IMR-90 (cell line): ENCODE results near the gene SKIC8. TPM values are rescaled to one million over a fixed set of nuclear protein-coding genes. Genes with fewer than 3 reads are reported as not detected.

Experiments
- ATAC-seq: fragments of 200-7000 bp; cut with Tn5 transposase; 2 replicates; pipeline ENCODE4 v1.9.1; 2020; ENCODE audit warnings: low read depth, mild to moderate bottlenecking, moderate library complexity
- BruUV-seq: library from RNA; stranded (reverse); fragments of 400-500 nt; replicated peaks from 2 replicates; lab custom pipeline; 2021; lab: Mats Ljungman, UMichigan
- CTCF ChIA-PET: fragments of 300-600 bp; formaldehyde crosslinking; extraction: SDS; loops from one replicate; lab custom pipeline; 2021; ENCODE audit warnings: antibody characterized with exemption; lab: Yijun Ruan, JAX
- POLR2A ChIA-PET: fragments of 300-600 bp; sonication (Branson Sonifier 250); formaldehyde crosslinking; loops from one replicate; lab custom pipeline; 2022; ENCODE audit warnings: antibody characterized with exemption; ENCODE audit not compliant: unreplicated experiment; lab: Charles Lee
- DNase-seq: peaks from one replicate; pipeline ENCODE4 v3.0.0; 2013
- H2AFZ ChIP-seq: replicated peaks from 2 replicates; pipeline ENCODE3; 2013; ENCODE audit warnings: low read length, mild to moderate bottlenecking; ENCODE audit not compliant: poor library complexity
- H2AK5ac ChIP-seq: 2 replicates; pipeline ENCODE4 v1.6.1; 2013; ENCODE audit warnings: low read depth, low read length, inconsistent platforms
- H2AK9ac ChIP-seq: replicated peaks from 2 replicates; pipeline ENCODE3; 2013; ENCODE audit warnings: mild to moderate bottlenecking, low read depth, low read length, moderate library complexity; ENCODE audit not compliant: poor library complexity
- H2BK120ac ChIP-seq: 2 replicates; pipeline ENCODE4 v1.6.1; 2013; ENCODE audit warnings: low read depth, low read length, inconsistent platforms
- H2BK15ac ChIP-seq: 3 replicates; pipeline ENCODE4 v1.6.1; 2013; ENCODE audit warnings: low read depth, low read length, inconsistent platforms
- H2BK20ac ChIP-seq: 2 replicates; pipeline ENCODE4 v1.6.1; 2013; ENCODE audit warnings: low read depth, mild to moderate bottlenecking, inconsistent platforms, low read length, moderate library complexity
- H2BK5ac ChIP-seq: 2 replicates; pipeline ENCODE4 v1.6.1; 2013; ENCODE audit warnings: mild to moderate bottlenecking, low read depth, low read length, inconsistent platforms; ENCODE audit not compliant: poor library complexity, severe bottlenecking
- H3K14ac ChIP-seq: replicated peaks from 2 replicates; pipeline ENCODE4 v1.6.1; 2013; ENCODE audit warnings: low read depth, low read length, inconsistent platforms
- H3K18ac ChIP-seq: 2 replicates; pipeline ENCODE4 v1.6.1; 2013; ENCODE audit warnings: low read depth, low read length, control low read depth
- H3K23ac ChIP-seq: 2 replicates; pipeline ENCODE4 v1.6.1; 2013; ENCODE audit warnings: low read depth, low read length, inconsistent platforms
- H3K27ac ChIP-seq: 2 replicates; pipeline ENCODE4 v1.5.1; 2013; ENCODE audit warnings: mild to moderate bottlenecking, control low read depth, low read length; ENCODE audit not compliant: insufficient read depth
- H3K27me3 ChIP-seq: 2 replicates; pipeline ENCODE4 v1.6.1; 2013; ENCODE audit warnings: low read length; ENCODE audit not compliant: control insufficient read depth, insufficient read depth
- H3K36me3 ChIP-seq: 2 replicates; pipeline ENCODE4 v1.6.1; 2013; ENCODE audit warnings: low read length, mixed read lengths; ENCODE audit not compliant: control insufficient read depth, insufficient read depth
- H3K4ac ChIP-seq: 2 replicates; pipeline ENCODE4 v1.6.1; 2013; ENCODE audit warnings: low read depth, low read length, inconsistent platforms
- H3K4me1 ChIP-seq: 2 replicates; pipeline ENCODE4 v1.6.1; 2013; ENCODE audit warnings: low read length, mixed read lengths; ENCODE audit not compliant: control insufficient read depth, insufficient read depth
- H3K4me2 ChIP-seq: 2 replicates; pipeline ENCODE4 v1.6.1; 2013; ENCODE audit warnings: low read depth, mild to moderate bottlenecking, control low read depth, low read length, moderate library complexity
- H3K4me3 ChIP-seq: 2 replicates; pipeline ENCODE4 v1.5.1; 2013; ENCODE audit warnings: low read depth, mild to moderate bottlenecking, control low read depth, low read length, moderate library complexity; ENCODE audit not compliant: insufficient read depth
- H3K56ac ChIP-seq: 2 replicates; pipeline ENCODE4 v1.6.1; 2013; ENCODE audit warnings: low read length, inconsistent platforms; ENCODE audit not compliant: insufficient read depth; ENCODE audit errors: extremely low read depth
- H3K79me1 ChIP-seq, 2 experiments: 2 replicates each; pipeline ENCODE4 v1.6.1; 2013; ENCODE audit warnings: low read length in 2 of 2, inconsistent platforms in 1 of 2, low read depth in 1 of 2
- H3K9ac ChIP-seq: 2 replicates; pipeline ENCODE4 v1.6.1; 2013; ENCODE audit warnings: low read depth, low read length, control low read depth
- H3K9me1 ChIP-seq: 2 replicates; pipeline ENCODE4 v1.6.1; 2013; ENCODE audit warnings: low read length, inconsistent platforms; ENCODE audit not compliant: insufficient read depth
- H3K9me3 ChIP-seq: 2 replicates; pipeline ENCODE4 v1.6.1; 2013; ENCODE audit warnings: low read length; ENCODE audit not compliant: control insufficient read depth, insufficient read depth
- H4K20me1 ChIP-seq: 2 replicates; pipeline ENCODE4 v1.6.1; 2013; ENCODE audit warnings: low read length, inconsistent platforms; ENCODE audit not compliant: insufficient read depth
- H4K5ac ChIP-seq: 2 replicates; pipeline ENCODE4 v1.6.1; 2013; ENCODE audit warnings: mild to moderate bottlenecking, low read depth, low read length, control low read depth
- H4K8ac ChIP-seq, 2 experiments: 2 replicates each; pipeline ENCODE4 v1.6.1; 2013; ENCODE audit warnings: low read depth in 2 of 2, low read length in 2 of 2, control low read depth in 1 of 2, inconsistent platforms in 1 of 2
- H4K91ac ChIP-seq: 2 replicates; pipeline ENCODE4 v1.6.1; 2013; ENCODE audit warnings: low read depth, low read length, inconsistent platforms; ENCODE audit not compliant: insufficient read depth
- CEBPB ChIP-seq: IDR thresholded peaks from 2 replicates; pipeline ENCODE4 v1.6.1; 2012; ENCODE audit warnings: low read depth, low read length, improper control_type of control experiment
- MXI1 ChIP-seq: IDR thresholded peaks from 2 replicates; pipeline ENCODE4 v1.6.1; 2012; ENCODE audit warnings: low read depth, mild to moderate bottlenecking, low read length, moderate library complexity, borderline replicate concordance
- POLR2A ChIP-seq: IDR thresholded peaks from 2 replicates; pipeline ENCODE4 v1.6.1; 2012; ENCODE audit warnings: mild to moderate bottlenecking, low read depth, low read length
- SMC3 ChIP-seq: fragments of 150-350 bp; IDR thresholded peaks from 2 replicates; pipeline ENCODE4 v1.6.1; 2016; ENCODE audit warnings: low read depth, mild to moderate bottlenecking, antibody characterized with exemption, low read length, moderate library complexity
- WGBS, 2 experiments: methylation state at CpG; one replicate each; pipeline versions ENCODE4 v1.1.5 to v1.1.7; 2013; ENCODE audit warnings: missing lambda C conversion rate in 2 of 2; ENCODE audit not compliant: insufficient read length in 1 of 2; ENCODE audit errors: extremely low coverage in 2 of 2; 5-methylcytosine and 5-hydroxymethylcytosine counted together
- dilution Hi-C: fragments of 300-500 bp; cut with HindIII; formaldehyde crosslinking; loops from one replicate; pipeline ENCODE4 v1.14.3; 2018; ENCODE audit warnings: low sequenced_read_pairs; ENCODE audit not compliant: unreplicated experiment
- in situ Hi-C: fragments of 300-500 bp; cut with MboI; formaldehyde crosslinking; loops from 3 replicates; pipeline ENCODE4 v1.14.3; 2019; ENCODE audit warnings: low sequenced_read_pairs, inconsistent platforms, mixed read lengths
- intact Hi-C: fragments of 100-400 bp; cut with micrococcal nuclease; formaldehyde crosslinking; loops from 2 replicates; pipeline ENCODE4 v1.10.0; 2022
- polyA plus RNA-seq, 3 experiments: library from polyadenylated mRNA; depleted of rRNA; stranded (reverse); fragments of >200 nt; gene quantifications; 2 replicates each; pipeline ENCODE4 v1.2.3, GENCODE V29; 2012; ENCODE audit warnings: low replicate concordance in 1 of 3
- total RNA-seq: library from RNA; depleted of rRNA; stranded (reverse); fragments of >200 nt; gene quantifications from 2 replicates; pipeline ENCODE4 v1.2.3, GENCODE V29; 2012

Gene SKIC8
- total and polyA plus RNA-seq, 2 of the 4 experiments (the other 2 are of a cell fraction) = 72.2 to 124 TPM

- H3K27ac ChIP-seq = no peak overlapping the region
- POLR2A ChIA-PET = no interaction called here
- no peak for TF ChIP-seq CEBPB
- TF ChIP-seq SMC3 = no peak
- TF ChIP-seq POLR2A = no peak
- no peak for TF ChIP-seq MXI1
Measured at GRCh38 chr15:78322243-78322642, 22.8 kb upstream of the SKIC8 start.

More at GRCh38 chr15:78322243-78322642, 22.8 kb upstream of the SKIC8 start:
- Histone ChIP-seq H4K91ac (no peak overlapping the region), H3K4ac (peak overlapping the region; percentile 56; the same call in 1 of the 2 replicates), H3K36me3 (no peaks in the 10 kb centered on the region), H4K8ac (peak overlapping the region; percentile 44 to 77), H2BK15ac (no peak overlapping the region), H2AK5ac (no peak overlapping the region), H3K14ac (peak overlapping the region; percentile 21; the same call in 1 of the 2 replicates), H4K5ac (no peak overlapping the region), H3K4me1 (peaks cover 4% of the 10 kb centered on the region; the same call in 1 of the 2 replicates), H3K18ac (no peak overlapping the region), H3K4me2 (no peak overlapping the region), H3K9me1 (peaks cover 14% of the 10 kb centered on the region), H3K56ac (no peak overlapping the region), H3K27me3 (peaks cover 16% of the 10 kb centered on the region; the same call in 1 of the 2 replicates), H3K9ac (no peak overlapping the region), H3K79me1 (no peaks in the 10 kb centered on the region), H3K9me3 (no peaks in the 10 kb centered on the region), H2AFZ (peak overlapping the region; percentile 87), H2BK120ac (0 out of 2 replicates have a peak overlapping the region, but pooled peaks have one; percentile 19), H3K4me3 (no peak overlapping the region), H3K23ac (no peak overlapping the region), H4K20me1 (no peaks in the 10 kb centered on the region), H2AK9ac (no peak overlapping the region), H2BK5ac (no peak overlapping the region), H2BK20ac (0 out of 2 replicates have a peak overlapping the region, but pooled peaks have one; percentile 8)
- no CpG with 5 or more reads among the region's 15 CpGs for WGBS, 2 experiments
- dilution Hi-C loops (no loop called here), in situ Hi-C loops (no loop called here), intact Hi-C loops (no loop called here)
- peak; percentile 66 for ATAC-seq
- DNase-seq = peak; percentile 44
- CTCF ChIA-PET = no interaction called here
- BruUV-seq = no TSS peak
